ENCODE measurements around the gene ABCB8.

ABCB8 gene

GRCh38 chr7:151028131-151028947 lies at the start of gene ABCB8:
Gene ABCB8 (plus strand): TSS chr7:151028450. CDS start chr7:151028516, 66 bp downstream.
- DNase-seq (ENCODE audit: low spot score) = peak; percentile 100

- no peak for DNase-seq (ENCODE audit: low spot score)
These were observed 48.4 kb upstream of the ABCB8 start for GRCh38 chr7:150979713-150980390.

- DNase-seq (ENCODE audit: low spot score) = no peak
These were observed 47.6 kb upstream of the ABCB8 start for GRCh38 chr7:150980663-150981062.

GRCh38 chr7:150981644-150982043 lies 46.6 kb upstream of the ABCB8 start:
- DNase-seq (ENCODE audit: low spot score) = no peak

GRCh38 chr7:150982351-150982750 lies 45.9 kb upstream of the ABCB8 start:
- no peak for DNase-seq (ENCODE audit: low spot score)

GRCh38 chr7:150983893-150984368 lies 44.3 kb upstream of the ABCB8 start:
- DNase-seq (ENCODE audit: low spot score) = no peak

GRCh38 chr7:150986099-150986512 lies 42.1 kb upstream of the ABCB8 start:
- DNase-seq (ENCODE audit: low spot score) = peak; percentile 83

- no peak for DNase-seq (ENCODE audit: low spot score)
These were observed 41.7 kb upstream of the ABCB8 start for GRCh38 chr7:150986556-150986955.

GRCh38 chr7:150988230-150989226 lies 39.7 kb upstream of the ABCB8 start:
- peak; percentile 80 for DNase-seq (ENCODE audit: low spot score)

- DNase-seq (ENCODE audit: low spot score) = no peak
These were observed 38.8 kb upstream of the ABCB8 start for GRCh38 chr7:150989456-150989855.

GRCh38 chr7:150990416-150991186 lies 37.6 kb upstream of the ABCB8 start, which contains the start of gene NOS3:
Gene NOS3 (plus strand): TSS chr7:150991017. CDS start chr7:150993804, 2,787 bp downstream.
- DNase-seq (ENCODE audit: low spot score) = no peak

- no peak for DNase-seq (ENCODE audit: low spot score)
These were observed 36.1 kb upstream of the ABCB8 start for GRCh38 chr7:150992051-150992640.

- no peak for DNase-seq (ENCODE audit: low spot score)
These were observed 35.4 kb upstream of the ABCB8 start for GRCh38 chr7:150992833-150993302.

- DNase-seq (ENCODE audit: low spot score) = no peak
These were observed 34.7 kb upstream of the ABCB8 start for GRCh38 chr7:150993511-150993910.

GRCh38 chr7:150994141-150994837 lies 34.0 kb upstream of the ABCB8 start:
- no peak for DNase-seq (ENCODE audit: low spot score)

- no peak for DNase-seq (ENCODE audit: low spot score)
These were observed 33.3 kb upstream of the ABCB8 start for GRCh38 chr7:150994838-150995510.

- no peak for DNase-seq (ENCODE audit: low spot score)
These were observed 31.7 kb upstream of the ABCB8 start for GRCh38 chr7:150996376-150997074.

- DNase-seq (ENCODE audit: low spot score) = no peak
These were observed 31.2 kb upstream of the ABCB8 start for GRCh38 chr7:150997075-150997511.

GRCh38 chr7:150997817-150998216 lies 30.4 kb upstream of the ABCB8 start:
- DNase-seq (ENCODE audit: low spot score) = no peak
